Effector memory CD8-positive, alpha-beta T cell (primary cell): ENCODE measurements around the gene IYD.

Source experiments
- ATAC-seq: fragments of 150-1000 bp; cut with Tn5 transposase; replicated peaks from 2 replicates; pipeline ENCODE4 v1.10.0; 2021; ENCODE audit warnings: mild to moderate bottlenecking, moderate library complexity
- DNase-seq, 3 experiments: peaks; one replicate each; pipeline ENCODE4 v3.0.0; 2021
- H3K27ac Mint-ChIP-seq, 2 donors: one replicate each; pipeline ENCODE4 v1.8.0; 2022; ENCODE audit warnings: mild to moderate bottlenecking in 2 of 2, mixed read lengths in 2 of 2, moderate library complexity in 2 of 2
- H3K27me3 Mint-ChIP-seq, 2 donors: one replicate each; pipeline ENCODE4 v1.8.0; 2022; ENCODE audit warnings: mixed read lengths in 2 of 2
- H3K36me3 Mint-ChIP-seq: one replicate; pipeline ENCODE4 v1.8.0; 2022; ENCODE audit warnings: mild to moderate bottlenecking, moderate library complexity, mixed read lengths; ENCODE audit not compliant: insufficient read depth
- H3K4me1 Mint-ChIP-seq, 2 donors: one replicate each; pipeline ENCODE4 v1.8.0; 2022; ENCODE audit warnings: low read depth in 2 of 2, mixed read lengths in 2 of 2
- H3K4me3 Mint-ChIP-seq, 2 donors: one replicate each; pipeline ENCODE4 v1.8.0; 2022; ENCODE audit warnings: mild to moderate bottlenecking in 2 of 2, mixed read lengths in 2 of 2, moderate library complexity in 2 of 2
- H3K9me3 Mint-ChIP-seq, 2 donors: one replicate each; pipeline ENCODE4 v1.8.0; 2022; ENCODE audit warnings: mixed read lengths in 2 of 2

IYD gene

GRCh38 chr6:150413198-150413597, 44.4 kb downstream of the IYD start:
- DNase-seq = no peak
- peaks cover 3% of the 10 kb centered on the region for H3K36me3 Mint-ChIP-seq
- H3K4me1 Mint-ChIP-seq = peaks cover 9% of the 10 kb centered on the region in 2 donors
- peaks cover 17 to 71% of the 10 kb centered on the region in 2 donors for H3K27me3 Mint-ChIP-seq
- H3K27ac Mint-ChIP-seq = no peak overlapping the region
- no peaks in the 10 kb centered on the region for H3K9me3 Mint-ChIP-seq
- no peak for ATAC-seq
- no peak overlapping the region for H3K4me3 Mint-ChIP-seq

GRCh38 chr6:150413781-150414281, 45.0 kb downstream of the IYD start:
- ATAC-seq (no peak), DNase-seq (no peak)
- Mint-ChIP-seq H3K27ac (no peak overlapping the region), H3K9me3 (no peaks in the 10 kb centered on the region), H3K4me3 (no peak overlapping the region), H3K27me3 (peaks cover 11 to 64% of the 10 kb centered on the region in 2 donors), H3K36me3 (peaks cover 3% of the 10 kb centered on the region), H3K4me1 (peaks cover 13 to 16% of the 10 kb centered on the region in 2 donors)

GRCh38 chr6:150416128-150416527, 47.3 kb downstream of the IYD start:
- no peak for ATAC-seq
- peaks cover 18 to 19% of the 10 kb centered on the region in 2 donors for H3K4me1 Mint-ChIP-seq
- DNase-seq = no peak
- peaks cover 6% of the 10 kb centered on the region for H3K36me3 Mint-ChIP-seq
- H3K4me3 Mint-ChIP-seq = no peak overlapping the region
- H3K27ac Mint-ChIP-seq = peak overlapping the region in 1 of 2 donors; percentile 28
- peaks cover 10 to 52% of the 10 kb centered on the region in 2 donors for H3K27me3 Mint-ChIP-seq
- H3K9me3 Mint-ChIP-seq = no peaks in the 10 kb centered on the region

- no peak overlapping the region for H3K27ac Mint-ChIP-seq
- H3K4me3 Mint-ChIP-seq = no peak overlapping the region
- H3K27me3 Mint-ChIP-seq = peaks cover 10 to 47% of the 10 kb centered on the region in 2 donors
These were observed 48.4 kb downstream of the IYD start for GRCh38 chr6:150417250-150417649.

DNA sequence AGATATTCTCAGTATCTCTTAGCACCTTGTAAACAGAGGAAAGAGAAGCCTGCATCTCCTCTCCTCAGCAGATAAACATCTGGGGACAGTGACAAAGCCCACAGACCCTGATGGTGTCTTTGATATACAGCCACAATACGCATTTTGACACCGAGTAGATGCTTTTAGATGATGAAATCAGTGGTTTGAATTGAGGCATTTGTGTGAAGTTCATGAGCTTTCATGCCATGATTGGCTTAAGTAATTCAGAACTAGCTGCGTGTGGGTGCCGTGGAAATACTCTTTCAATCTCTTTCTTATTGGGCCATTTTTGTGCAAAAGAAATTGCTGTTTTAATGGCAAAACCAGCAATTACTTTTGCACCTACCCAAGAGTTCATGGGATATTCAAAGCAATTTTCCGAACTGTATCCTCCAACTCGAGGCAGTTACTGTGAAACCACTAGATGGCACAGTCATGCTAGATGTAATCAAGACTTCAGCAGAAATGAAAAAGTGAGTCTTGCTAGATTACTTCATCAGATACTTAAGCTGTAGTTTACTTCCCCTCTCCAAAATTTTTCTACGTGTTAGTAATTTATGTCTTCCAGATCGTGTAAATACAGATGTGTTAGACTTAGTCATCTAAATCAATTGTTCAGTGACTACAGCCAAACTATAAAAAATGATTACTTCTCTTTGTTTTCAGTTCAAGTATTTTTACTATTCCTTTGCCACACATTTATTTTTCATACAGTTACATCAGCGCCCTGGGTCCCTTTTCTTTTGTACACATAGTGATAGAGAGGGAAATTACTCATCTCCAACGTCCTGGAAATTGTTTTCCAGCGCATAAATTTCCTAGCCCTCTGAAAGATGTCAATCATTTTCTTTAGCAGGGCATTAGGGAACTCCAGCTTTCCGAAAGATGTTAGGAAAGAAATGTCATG, 49.4 kb downstream of the IYD start:
- H3K4me1 Mint-ChIP-seq = peaks cover 18 to 19% of the 10 kb centered on the region in 2 donors
- H3K27ac Mint-ChIP-seq = peak overlapping the region; percentile 64 to 65
- peak; percentile 83 for ATAC-seq
- H3K4me3 Mint-ChIP-seq = peak overlapping the region; percentile 76 to 79
- DNase-seq = peak; percentile 27 to 32 (median 28)
- peaks cover 10 to 40% of the 10 kb centered on the region in 2 donors for H3K27me3 Mint-ChIP-seq
- peaks cover 6% of the 10 kb centered on the region for H3K36me3 Mint-ChIP-seq
- no peaks in the 10 kb centered on the region for H3K9me3 Mint-ChIP-seq

More at GRCh38 chr6:150417250-150417649, 48.4 kb downstream of the IYD start:
- no peaks in the 10 kb centered on the region for H3K9me3 Mint-ChIP-seq
- no peak for ATAC-seq
- no peak for DNase-seq
- H3K36me3 Mint-ChIP-seq = peaks cover 6% of the 10 kb centered on the region
- peaks cover 18 to 19% of the 10 kb centered on the region in 2 donors for H3K4me1 Mint-ChIP-seq

GRCh38 chr6:150418827-150419594, 50.2 kb downstream of the IYD start:
- ATAC-seq (no peak), DNase-seq (peak; percentile 41 to 51 (median 48))
- Mint-ChIP-seq H3K4me3 (peak overlapping the region; percentile 76 to 79), H3K9me3 (no peaks in the 10 kb centered on the region), H3K27me3 (peaks cover 10 to 34% of the 10 kb centered on the region in 2 donors), H3K4me1 (peaks cover 18 to 19% of the 10 kb centered on the region in 2 donors), H3K27ac (peak overlapping the region; percentile 64 to 65), H3K36me3 (peaks cover 6% of the 10 kb centered on the region)

DNA sequence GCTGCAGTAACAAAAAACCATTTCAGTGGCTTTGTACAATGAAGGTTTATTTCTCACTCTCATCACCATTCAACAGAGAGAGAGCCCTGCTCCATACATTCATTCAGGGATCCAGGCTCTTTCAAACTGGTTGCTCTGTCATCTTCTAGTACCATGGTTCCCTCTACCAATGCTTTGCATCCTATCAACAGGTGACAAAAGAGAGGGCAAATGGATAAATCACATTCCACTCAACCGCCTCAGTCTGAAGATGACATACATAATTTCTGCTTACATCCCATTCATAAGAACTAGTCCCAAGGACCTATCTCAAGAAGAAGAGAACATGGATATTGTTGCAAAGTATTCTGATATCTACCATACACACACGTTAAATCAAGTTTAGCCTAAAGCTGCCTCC, 51.6 kb downstream of the IYD start:
- Mint-ChIP-seq H3K27ac (no peak overlapping the region), H3K4me3 (peak overlapping the region in 1 of 2 donors; percentile 76), H3K27me3 (peaks cover 10 to 20% of the 10 kb centered on the region in 2 donors), H3K9me3 (no peaks in the 10 kb centered on the region), H3K4me1 (peaks cover 18 to 19% of the 10 kb centered on the region in 2 donors), H3K36me3 (peaks cover 6% of the 10 kb centered on the region)
- DNase-seq (no peak), ATAC-seq (no peak)

GRCh38 chr6:150420926-150421325, 52.1 kb downstream of the IYD start:
- no peak for DNase-seq
- Mint-ChIP-seq H3K9me3 (no peaks in the 10 kb centered on the region), H3K4me1 (peaks cover 18 to 19% of the 10 kb centered on the region in 2 donors), H3K27ac (no peak overlapping the region), H3K36me3 (peaks cover 3% of the 10 kb centered on the region), H3K4me3 (no peak overlapping the region), H3K27me3 (peaks cover 10 to 15% of the 10 kb centered on the region in 2 donors)
- no peak for ATAC-seq

GRCh38 chr6:150425508-150425907, 56.7 kb downstream of the IYD start:
- DNase-seq (no peak), ATAC-seq (no peak)
- Mint-ChIP-seq H3K27me3 (no peaks in the 10 kb centered on the region), H3K4me3 (no peak overlapping the region), H3K27ac (no peak overlapping the region), H3K4me1 (no peaks in the 10 kb centered on the region), H3K9me3 (no peaks in the 10 kb centered on the region), H3K36me3 (no peaks in the 10 kb centered on the region)

DNA sequence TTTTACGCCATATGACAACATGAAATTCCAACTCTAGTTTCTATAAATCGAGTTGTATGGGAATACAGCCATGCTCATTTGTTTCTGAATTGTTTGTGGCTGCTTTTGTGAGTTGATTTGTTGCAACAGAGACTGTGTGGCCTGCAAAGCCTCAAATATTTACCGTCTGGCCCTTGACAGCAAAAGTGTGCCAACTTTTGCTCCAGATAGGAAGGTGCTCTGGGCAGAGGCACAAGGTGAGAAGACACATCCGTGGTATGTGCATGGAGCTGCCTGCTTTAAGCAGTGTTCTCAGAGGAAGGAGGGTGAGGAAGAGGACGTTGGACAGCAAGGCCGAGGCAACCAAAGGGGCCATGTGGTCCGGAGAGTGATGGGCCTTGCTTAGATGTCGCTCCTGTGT, 57.4 kb downstream of the IYD start:
- DNase-seq (no peak), ATAC-seq (no peak)
- Mint-ChIP-seq H3K27ac (no peak overlapping the region), H3K9me3 (no peaks in the 10 kb centered on the region), H3K27me3 (no peaks in the 10 kb centered on the region), H3K4me1 (no peaks in the 10 kb centered on the region), H3K36me3 (no peaks in the 10 kb centered on the region), H3K4me3 (no peak overlapping the region)

DNA sequence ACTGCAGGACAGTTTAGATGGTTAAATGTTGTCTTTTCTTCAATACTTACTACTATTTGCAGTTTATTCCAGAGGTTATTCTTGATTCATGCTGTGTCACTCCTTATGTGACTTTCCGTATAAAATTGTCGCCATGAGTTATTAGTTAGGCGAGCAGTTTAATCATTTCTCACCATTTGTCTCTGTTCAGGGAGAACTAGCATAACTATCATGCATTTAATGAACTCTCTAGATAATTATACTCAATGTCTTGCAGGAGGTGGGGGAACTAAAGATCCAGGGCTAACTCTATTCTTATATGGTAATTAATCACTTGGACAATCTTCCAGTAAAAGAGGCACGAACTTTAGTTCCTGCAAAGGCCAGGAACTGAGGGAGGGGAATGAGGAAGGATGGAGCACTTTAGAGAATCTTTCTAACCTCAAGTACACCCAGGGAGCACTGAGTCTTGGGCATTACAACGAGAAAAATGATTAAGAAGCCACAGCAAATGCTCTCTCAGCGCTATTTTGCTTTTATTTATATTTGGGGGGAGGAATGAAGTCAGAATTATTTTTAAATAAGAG, 58.3 kb downstream of the IYD start:
- H3K4me1 Mint-ChIP-seq = no peaks in the 10 kb centered on the region
- H3K27me3 Mint-ChIP-seq = no peaks in the 10 kb centered on the region
- DNase-seq = no peak
- ATAC-seq = no peak
- H3K36me3 Mint-ChIP-seq = no peaks in the 10 kb centered on the region
- no peaks in the 10 kb centered on the region for H3K9me3 Mint-ChIP-seq
- no peak overlapping the region for H3K4me3 Mint-ChIP-seq
- no peak overlapping the region for H3K27ac Mint-ChIP-seq

- H3K4me1 Mint-ChIP-seq = no peaks in the 10 kb centered on the region
- no peak overlapping the region for H3K4me3 Mint-ChIP-seq
- H3K27me3 Mint-ChIP-seq = no peaks in the 10 kb centered on the region
- no peaks in the 10 kb centered on the region for H3K36me3 Mint-ChIP-seq
- H3K9me3 Mint-ChIP-seq = no peaks in the 10 kb centered on the region
- no peak for ATAC-seq
- no peak for DNase-seq
- no peak overlapping the region for H3K27ac Mint-ChIP-seq
These were observed 59.0 kb downstream of the IYD start for GRCh38 chr6:150427843-150428242.

DNA sequence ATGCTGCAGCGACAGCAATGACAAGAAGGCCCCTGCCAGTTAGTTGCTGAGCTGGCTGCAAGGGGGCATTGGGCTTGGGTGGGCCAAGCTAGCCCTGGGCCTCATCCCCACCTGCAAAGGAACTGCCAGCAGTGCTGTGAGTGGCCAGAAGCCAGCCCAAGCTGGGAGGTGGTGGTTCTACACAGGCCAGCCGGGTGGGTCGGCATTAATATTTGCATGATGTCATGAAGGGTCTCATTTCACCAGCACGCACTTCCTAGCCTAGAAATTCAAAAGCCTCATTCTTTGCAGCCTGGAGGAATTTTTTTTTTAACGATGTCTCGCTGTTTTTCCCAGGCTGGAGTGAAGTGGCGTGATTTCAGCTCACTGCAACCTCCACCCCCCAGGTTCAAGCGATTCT, 62.0 kb downstream of the IYD start:
- peaks cover 0 to 11% of the 10 kb centered on the region in 2 donors for H3K27me3 Mint-ChIP-seq
- no peaks in the 10 kb centered on the region for H3K4me1 Mint-ChIP-seq
- no peak overlapping the region for H3K27ac Mint-ChIP-seq
- no peak for ATAC-seq
- no peak for DNase-seq
- no peak overlapping the region for H3K4me3 Mint-ChIP-seq
- no peaks in the 10 kb centered on the region for H3K36me3 Mint-ChIP-seq
- H3K9me3 Mint-ChIP-seq = no peaks in the 10 kb centered on the region
